ENCODE measurements around the gene CEP192.
"Not testable (repeated sequence)": the region's sequence is repeated elsewhere in the genome, so short reads cannot be mapped to it uniquely, and the experiment has no call there.

Gene CEP192

GRCh38 chr18:13035249-13035914 lies 44.2 kb downstream of the CEP192 start:
- peak in 1 of 2 experiments; percentile 3 for DNase-seq (ENCODE audit: low read depth in 2 of 2)

- peak in 1 of 2 experiments; percentile 1 for DNase-seq (ENCODE audit: low read depth in 2 of 2)
Measured at GRCh38 chr18:13036622-13037320, 45.6 kb downstream of the CEP192 start.

- peak in 1 of 2 experiments; percentile 17 for DNase-seq (ENCODE audit: low read depth in 2 of 2)
Measured at GRCh38 chr18:13039806-13040205, 48.6 kb downstream of the CEP192 start.

GRCh38 chr18:13043066-13043465 lies 51.9 kb downstream of the CEP192 start:
- no peak for DNase-seq (ENCODE audit: low read depth in 2 of 2)

GRCh38 chr18:13048061-13048595 lies 57.0 kb downstream of the CEP192 start:
- no peak for DNase-seq (ENCODE audit: low read depth in 2 of 2)

- no peak for DNase-seq (ENCODE audit: low read depth in 2 of 2)
Measured at GRCh38 chr18:13051159-13051558, 60.0 kb downstream of the CEP192 start.

GRCh38 chr18:13051950-13052349 lies 60.8 kb downstream of the CEP192 start:
- DNase-seq (ENCODE audit: low read depth in 2 of 2): no peak

- DNase-seq (ENCODE audit: low read depth in 2 of 2): no peak
Measured at GRCh38 chr18:13054336-13054735, 63.2 kb downstream of the CEP192 start.

- no peak for DNase-seq (ENCODE audit: low read depth in 2 of 2)
Measured at GRCh38 chr18:13061630-13062189, 70.5 kb downstream of the CEP192 start.

- no peak for DNase-seq (ENCODE audit: low read depth in 2 of 2)
Measured at GRCh38 chr18:13067124-13067523, 76.0 kb downstream of the CEP192 start.

- DNase-seq (ENCODE audit: low read depth in 2 of 2): no peak
Measured at GRCh38 chr18:13067966-13068365, 76.8 kb downstream of the CEP192 start.

GRCh38 chr18:13070460-13070859 lies 79.3 kb downstream of the CEP192 start:
- no peak for DNase-seq (ENCODE audit: low read depth in 2 of 2)

- DNase-seq (ENCODE audit: low read depth in 2 of 2): no peak
Measured at GRCh38 chr18:13076886-13077285, 85.7 kb downstream of the CEP192 start.

- no peak for DNase-seq (ENCODE audit: low read depth in 2 of 2)
Measured at GRCh38 chr18:13077473-13077872, 86.3 kb downstream of the CEP192 start.

- DNase-seq (ENCODE audit: low read depth in 2 of 2): not testable (repeated sequence)
Measured at GRCh38 chr18:13078065-13078464, 86.9 kb downstream of the CEP192 start.

- DNase-seq (ENCODE audit: low read depth in 2 of 2): no peak
Measured at GRCh38 chr18:13086906-13087305, 95.7 kb downstream of the CEP192 start.

- no peak for DNase-seq (ENCODE audit: low read depth in 2 of 2)
Measured at GRCh38 chr18:13095466-13095865, 104.3 kb downstream of the CEP192 start.

- DNase-seq (ENCODE audit: low read depth in 2 of 2): no peak
Measured at GRCh38 chr18:13096232-13096631, 105.1 kb downstream of the CEP192 start.

- DNase-seq (ENCODE audit: low read depth in 2 of 2): no peak
Measured at GRCh38 chr18:13096719-13097118, 105.6 kb downstream of the CEP192 start.

- DNase-seq (ENCODE audit: low read depth in 2 of 2): not testable (repeated sequence)
Measured at GRCh38 chr18:13098104-13098503, 106.9 kb downstream of the CEP192 start.

GRCh38 chr18:13099113-13099512 lies 108.0 kb downstream of the CEP192 start:
- no peak for DNase-seq (ENCODE audit: low read depth in 2 of 2)

GRCh38 chr18:13100942-13101658 lies 109.9 kb downstream of the CEP192 start:
- no peak for DNase-seq (ENCODE audit: low read depth in 2 of 2)

Measured in fibroblast of skin of left quadriceps (primary cell).